Stimulated activated CD4-positive, alpha-beta T cell treated with anti-CD3 and anti-CD28 coated beads, Interleukin-15, amount 100 ng/mL, for 24 hours (primary cell): ENCODE data around the gene VPS33B.

Experiments
- DNase-seq: peaks from one replicate; pipeline ENCODE4 v3.0.0-alpha.2; 2020

Gene VPS33B

DNA sequence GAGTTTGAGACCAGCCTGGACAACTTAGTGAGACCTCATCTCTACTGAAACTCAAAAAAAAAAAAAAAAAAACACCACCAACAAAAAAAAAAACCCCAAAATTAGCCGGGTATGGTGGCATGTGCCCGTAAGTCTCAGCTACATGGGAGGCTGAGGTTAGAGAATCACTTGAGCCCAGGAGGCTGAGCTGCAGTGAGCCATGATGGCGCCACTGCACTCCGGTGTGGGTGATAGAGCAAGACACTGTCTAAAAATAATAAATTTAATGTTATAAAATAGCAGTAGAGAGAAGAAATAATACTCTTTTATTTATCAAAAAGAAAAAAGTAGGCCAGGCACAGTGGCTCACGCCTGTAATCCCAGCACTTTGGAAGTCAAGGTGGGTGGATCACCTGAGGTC is 50.3 kb downstream of the VPS33B start:
- DNase-seq: no peak

DNA sequence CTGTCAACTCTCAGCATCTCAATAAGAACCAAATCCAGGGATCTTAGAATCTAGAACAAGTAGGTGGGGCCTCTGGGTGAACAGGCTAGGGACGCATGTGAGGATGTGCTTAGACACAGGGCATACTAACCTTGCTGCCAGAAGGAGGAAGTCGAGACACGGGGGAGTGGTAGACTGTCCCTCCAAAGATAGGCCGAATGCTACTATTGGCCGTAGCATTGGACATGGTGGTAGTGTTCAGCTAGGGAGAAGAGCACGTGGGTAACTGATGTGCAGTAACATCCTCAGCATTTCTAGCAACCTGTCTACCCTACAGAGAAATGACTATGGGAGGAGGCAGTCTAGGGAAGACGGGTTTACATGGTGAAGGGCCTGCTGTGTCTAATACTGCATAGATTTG is 52.1 kb downstream of the VPS33B start:
- DNase-seq: no peak

DNA sequence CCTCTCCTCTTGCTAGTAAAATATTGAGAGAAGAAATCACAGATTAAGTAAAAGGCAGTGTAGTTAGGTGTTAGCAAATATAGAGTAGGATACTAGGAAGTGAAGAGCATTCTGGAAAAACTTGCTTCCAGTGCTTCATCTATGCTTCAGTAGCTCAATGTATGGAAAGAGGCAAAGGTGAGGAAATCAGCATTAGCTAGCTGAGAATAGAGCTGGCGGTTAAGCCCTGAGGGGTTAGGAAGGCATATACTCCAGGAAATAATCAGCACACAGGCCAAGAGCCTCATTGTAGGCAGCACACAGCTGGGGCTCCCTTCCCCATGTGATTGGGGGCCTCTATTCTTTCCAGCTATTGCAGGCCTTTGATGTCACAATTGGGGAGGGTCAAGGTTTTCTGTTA is 54.0 kb downstream of the VPS33B start:
- DNase-seq: no peak

DNA sequence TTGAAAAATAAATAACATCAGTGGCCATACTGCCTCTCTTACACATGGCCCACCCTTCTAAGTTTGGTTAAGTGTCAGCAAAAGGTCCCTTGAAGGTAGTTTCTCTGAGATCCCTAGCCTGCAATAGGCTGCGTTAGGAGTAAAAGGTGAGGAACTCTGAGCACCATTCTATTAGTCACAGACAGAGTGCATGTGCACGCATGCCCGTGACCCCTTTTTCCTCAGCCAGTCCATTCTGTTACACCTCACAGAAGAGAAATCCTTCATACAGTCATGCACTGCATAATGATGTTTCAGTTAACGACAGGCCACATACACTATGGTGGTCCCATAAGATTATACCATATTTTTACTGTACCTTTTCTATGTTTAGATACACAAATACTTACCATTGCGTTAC is 55.2 kb downstream of the VPS33B start:
- no peak for DNase-seq

DNA sequence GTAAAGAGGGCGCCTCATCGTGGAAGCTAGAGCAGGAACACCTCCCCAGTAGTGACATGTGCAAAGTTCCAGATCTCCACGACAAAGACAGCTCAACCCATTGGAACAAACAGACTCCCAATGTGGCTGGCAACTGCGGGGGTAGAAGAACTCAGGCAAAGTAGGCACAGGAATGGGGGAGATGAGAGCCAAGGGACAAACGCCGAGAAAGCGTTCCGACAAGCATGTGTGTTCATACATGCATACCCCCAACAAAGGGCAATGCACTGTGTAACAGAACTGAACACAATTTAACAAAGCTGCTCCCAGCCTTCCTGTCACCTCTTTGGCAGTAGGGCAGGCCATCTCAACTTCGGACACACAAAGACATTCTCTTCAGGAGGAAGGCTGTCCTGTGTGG is 56.1 kb downstream of the VPS33B start:
- DNase-seq: no peak

DNA sequence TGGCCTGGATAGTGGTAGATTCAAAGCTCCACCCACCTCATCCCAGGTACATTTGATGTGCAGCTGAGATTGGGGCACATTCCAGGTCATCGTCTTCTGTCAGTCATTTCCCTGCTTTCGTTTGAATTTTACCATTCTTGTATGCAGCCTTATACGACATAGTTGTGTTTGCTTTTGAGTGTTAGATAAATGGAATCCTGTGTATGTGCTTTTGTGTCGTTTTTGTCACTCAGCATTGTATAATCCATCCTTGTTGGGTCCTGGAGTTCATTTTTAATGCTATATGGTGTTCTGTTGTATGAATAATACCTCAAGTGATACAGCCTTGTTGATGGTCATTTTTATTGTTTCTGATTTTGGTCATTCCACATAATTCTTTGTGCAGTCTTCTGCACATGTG is 60.4 kb downstream of the VPS33B start:
- no peak for DNase-seq

DNA sequence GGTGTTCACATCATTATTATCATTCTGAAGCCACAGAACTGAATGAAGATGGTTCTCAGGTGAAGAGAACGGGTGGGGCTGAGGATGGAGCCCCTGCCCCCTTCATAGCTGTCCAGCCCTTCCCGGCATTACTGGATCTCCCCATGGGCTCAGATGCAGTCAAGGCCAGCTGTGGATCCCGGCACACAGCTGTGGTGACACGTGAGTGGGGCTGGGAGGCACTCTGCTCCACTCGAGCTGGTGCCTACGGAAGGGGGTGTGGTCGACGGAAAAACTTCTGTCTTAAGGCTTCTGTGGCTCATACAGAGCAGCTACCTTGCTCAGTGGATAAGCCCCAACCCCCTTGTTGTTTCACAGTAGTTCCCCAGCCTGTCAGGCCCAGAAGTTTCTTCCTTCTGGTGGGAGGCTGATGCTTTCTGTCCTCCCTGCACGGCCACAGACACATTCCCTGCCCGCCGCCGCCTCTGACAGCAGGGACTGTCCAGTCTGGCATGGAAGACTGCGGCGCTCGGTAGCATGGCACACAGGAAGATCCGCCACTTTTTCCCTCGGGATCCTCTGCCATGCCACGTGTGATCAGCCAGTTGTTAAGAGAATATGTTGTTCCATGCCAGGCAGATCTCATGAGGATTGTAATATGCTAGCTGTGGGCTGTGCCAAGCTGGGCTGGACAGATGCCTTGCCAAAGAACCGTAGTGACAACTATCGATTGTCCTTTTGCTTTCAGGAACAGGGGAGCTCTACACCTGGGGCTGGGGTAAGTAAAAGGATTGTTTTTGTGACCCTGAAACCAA is 61.9 kb downstream of the VPS33B start:
- no peak for DNase-seq

DNA sequence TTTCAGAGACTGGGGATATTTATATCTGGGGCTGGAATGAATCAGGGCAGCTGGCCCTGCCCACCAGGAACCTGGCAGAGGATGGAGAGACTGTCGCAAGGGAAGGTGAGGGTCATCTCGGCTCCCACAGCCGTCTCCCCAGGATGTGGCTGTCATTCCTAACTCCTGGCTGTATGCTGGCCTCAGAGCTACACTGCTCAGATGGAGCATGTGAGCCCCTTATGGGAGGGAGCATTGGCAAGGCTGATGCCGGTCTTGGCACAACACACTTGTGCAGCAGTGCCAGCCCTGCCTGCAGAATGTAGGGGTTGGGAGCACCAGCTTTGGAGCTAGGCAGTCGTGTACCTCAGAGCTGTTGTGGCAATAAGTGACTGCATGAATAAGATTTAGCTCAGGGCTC is 62.5 kb downstream of the VPS33B start:
- DNase-seq: no peak

DNA sequence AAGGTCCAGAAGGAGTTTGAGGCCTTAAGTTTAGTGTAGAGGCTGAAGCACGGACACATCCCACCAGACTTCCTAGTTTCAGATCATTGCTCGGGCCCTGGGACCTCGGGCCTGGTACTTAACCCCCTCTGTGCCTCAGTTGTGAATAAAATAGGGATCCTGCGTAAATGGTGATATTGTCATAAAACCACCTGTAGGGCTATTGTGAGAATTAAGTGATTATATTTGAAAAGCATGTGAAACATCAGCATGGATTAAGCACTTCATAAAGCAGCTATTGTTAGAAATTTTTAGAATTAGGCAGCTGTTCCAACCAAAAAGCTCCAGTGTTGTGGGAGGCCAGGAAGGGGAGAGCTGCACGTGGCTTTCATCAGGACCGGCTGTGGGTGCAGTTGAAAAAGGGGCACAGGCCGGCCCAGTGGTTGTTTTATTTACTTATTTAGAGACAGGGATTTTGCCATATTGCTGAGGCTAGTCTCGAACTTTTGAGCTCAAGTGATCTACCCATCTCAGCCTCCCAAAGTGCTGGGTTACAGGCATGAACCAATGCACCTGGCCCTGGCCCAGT is 63.3 kb downstream of the VPS33B start:
- no peak for DNase-seq

DNA sequence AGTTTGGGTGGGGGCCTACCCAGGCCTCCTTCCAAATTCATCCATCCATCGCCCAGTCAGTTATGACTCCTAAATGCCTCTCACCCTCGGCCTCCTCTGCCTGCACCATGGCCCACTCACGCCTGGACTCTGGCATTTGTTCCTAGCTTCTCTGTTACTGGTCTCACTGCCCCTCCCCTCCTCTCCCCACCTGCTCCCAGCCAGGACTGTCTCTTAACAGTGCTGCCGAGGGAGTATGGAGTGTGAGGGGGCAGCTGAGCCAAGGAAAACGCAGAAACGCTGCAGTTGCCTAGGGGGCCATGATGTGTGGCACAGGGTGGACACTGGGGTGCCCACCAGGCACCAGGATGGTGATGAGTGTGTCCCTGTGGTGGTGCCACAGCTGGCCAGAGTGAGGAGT is 64.6 kb downstream of the VPS33B start:
- no peak for DNase-seq

DNA sequence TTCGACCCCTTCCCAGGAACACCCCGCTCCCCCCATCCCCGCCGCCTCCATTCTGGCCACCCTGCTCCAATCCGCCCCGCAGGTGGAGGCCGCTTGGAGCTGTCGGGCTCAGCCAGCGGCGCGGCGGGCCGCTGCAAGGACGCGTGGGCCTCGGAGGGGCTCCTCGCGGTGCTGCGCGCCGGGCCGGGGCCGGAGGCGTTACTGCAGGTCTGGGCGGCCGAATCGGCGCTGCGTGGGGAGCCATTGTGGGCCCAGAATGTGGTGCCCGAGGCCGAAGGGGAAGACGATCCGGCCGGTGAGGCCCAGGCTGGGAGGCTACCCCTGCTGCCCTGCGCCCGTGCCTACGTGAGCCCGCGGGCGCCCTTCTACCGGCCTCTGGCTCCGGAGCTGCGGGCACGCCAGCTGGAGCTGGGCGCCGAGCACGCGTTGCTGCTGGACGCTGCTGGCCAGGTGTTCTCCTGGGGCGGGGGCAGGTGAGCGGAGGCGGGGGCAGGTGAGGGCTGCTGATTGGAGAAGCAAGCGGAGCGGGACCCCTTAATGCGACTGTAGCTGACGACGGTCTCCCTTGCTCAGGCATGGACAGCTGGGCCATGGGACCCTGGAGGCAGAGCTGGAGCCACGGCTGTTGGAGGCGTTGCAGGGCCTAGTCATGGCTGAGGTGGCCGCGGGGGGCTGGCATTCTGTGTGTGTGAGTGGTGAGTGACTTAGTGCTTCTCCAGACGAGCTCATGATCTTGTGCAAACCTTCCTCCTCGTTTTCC is 65.2 kb downstream of the VPS33B start:
- no peak for DNase-seq

DNA sequence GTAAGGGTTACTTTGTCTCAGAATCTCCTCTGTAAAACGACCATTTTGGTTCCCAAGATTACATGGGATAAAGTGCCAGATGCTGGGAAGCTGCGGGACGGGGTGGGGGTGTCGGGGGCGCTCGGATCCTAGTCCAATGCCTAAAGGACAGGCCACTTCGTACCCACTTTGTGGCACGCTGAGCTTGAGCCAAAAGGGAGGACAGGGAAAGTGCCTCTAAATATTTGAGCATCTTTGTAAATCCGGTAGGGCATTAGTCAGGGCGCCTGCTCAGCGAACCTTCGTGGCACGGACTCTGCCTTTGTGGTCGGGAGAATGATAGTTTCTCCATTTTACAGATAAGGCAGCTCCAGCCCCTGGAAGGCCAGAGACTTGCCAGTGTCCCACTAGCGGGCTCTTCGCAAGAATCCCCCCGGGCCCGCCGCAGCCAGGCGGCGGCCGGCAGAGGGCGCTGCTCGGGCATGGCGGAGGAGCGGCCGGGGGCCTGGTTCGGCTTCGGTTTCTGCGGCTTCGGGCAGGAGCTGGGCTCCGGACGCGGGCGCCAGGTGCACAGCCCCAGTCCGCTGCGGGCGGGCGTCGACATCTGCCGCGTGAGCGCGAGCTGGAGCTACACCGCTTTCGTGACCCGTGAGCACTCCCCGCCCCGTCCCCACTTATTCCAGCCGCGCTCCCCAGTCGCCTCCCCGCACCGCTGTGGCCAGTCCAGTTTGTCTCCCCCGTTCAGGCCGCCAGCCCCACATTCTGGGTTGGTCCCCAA is 65.9 kb downstream of the VPS33B start:
- DNase-seq: peak; percentile 76

DNA sequence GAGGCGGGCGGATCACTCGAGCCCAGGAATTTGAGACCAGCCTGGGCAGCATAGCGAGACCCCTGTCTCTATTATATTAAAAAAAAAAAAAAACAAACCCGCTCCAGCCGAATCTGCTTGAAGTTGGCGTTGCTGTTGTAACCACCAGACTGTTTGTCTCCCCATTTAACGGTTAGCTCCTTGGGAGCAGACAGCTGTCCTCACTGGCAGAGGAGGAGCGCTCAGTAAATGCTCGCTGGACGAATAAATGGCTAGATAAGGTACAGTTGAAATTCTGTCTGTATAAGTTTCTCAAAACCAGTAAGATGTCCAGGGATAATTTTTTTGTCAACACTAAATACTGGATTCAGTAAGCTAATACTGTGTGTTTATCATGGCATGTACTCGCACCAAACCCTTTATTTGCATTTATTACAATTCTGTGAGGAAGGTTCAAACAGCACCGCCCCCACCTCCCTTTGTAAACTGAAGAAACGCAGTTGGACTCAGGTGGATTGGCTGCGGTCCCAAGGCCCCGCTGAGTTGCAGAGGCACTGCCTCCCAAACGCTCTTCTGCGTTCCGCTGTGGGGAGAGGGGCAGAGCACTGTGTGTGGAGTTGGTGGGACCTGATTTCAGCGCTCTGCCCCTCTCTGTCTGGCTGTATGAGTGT is 66.6 kb downstream of the VPS33B start:
- no peak for DNase-seq

DNA sequence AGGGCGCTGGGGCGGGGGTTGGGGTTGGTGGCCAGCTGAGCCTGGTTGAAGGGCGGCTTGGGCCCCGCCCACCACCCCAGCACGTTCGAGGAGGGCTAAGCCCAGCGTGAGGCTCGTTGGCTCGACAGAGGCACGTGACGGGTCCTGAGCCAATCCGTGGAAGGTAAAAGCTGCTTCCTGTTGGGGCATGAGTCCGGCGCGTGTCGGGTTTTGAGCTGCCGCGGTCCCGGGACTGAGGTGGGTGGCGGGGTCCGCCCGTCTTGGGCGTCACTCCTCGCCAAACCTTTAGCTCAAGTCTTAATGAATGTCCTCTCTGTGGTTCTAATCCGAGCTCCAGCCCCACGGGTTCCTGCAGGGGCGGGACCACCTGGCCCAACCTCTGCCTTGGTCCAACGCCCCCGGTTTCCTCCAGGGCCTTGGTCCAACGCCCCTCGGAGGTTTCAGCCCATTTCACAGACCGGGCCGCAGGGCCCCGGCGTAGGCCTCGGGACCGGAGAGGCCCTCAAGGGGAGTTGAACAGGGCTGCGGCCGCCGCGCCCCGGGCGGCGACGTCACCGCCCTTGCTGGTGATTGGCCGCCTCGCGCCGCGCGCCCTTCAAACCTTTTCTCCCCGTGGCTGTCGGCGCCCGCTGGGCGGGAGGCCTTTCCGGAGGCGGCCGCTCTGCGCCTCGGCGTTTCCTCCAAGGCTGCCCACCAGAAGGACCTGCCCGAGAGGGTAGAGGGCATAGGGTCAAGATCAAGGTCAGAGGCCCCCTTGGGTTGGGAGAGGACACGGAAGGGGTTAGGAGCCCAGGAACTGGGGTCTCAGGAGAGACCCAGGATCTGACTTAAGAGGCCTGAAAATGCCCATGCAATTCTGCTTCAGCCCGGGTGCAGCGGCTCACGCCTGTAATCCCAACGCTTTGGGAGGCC is 67.4 kb downstream of the VPS33B start, which contains the start of gene RCCD1:
RCCD1 (plus strand) TSS at position 173 of the 912 bp plus-strand sequence. CDS start 1,851 bp downstream, outside the sequence.
- DNase-seq: peak; percentile 96

DNA sequence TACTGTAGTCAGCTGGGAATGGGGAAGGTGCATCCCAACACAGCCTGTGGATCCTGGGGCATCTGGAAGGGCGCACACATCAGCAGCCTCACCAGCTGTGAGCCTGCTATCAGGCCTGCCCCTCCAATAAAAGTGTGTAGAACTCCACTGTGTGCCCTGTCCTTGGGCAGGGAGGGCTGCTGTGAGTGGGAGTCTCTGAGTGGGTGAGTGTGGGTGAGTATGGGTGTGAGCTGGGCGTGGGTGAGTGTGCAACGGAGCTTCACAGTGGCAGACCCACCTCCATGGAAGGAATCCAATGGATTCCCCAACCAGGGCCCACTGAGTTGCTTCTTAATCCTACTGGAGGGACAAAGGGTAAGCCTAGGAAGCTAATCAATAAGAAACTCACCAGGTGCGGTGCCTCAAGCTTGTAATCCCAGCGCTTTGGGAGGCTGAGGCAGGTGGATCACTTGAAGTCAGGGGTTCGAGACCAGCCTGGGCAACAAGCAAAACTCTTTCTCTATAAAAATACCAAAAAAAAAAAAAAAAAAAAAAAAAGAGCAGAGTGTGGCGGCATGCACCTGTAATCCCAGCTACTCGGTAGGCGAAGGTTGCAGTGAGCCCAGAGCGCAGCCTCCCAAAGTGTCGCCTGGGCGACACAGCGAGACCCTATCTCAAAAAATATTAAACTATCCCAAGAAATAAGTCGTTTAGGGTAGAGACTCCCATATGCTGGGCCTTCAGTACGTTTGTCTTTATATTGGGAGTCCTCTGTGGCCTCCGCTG is 68.3 kb downstream of the VPS33B start:
- DNase-seq: no peak

DNA sequence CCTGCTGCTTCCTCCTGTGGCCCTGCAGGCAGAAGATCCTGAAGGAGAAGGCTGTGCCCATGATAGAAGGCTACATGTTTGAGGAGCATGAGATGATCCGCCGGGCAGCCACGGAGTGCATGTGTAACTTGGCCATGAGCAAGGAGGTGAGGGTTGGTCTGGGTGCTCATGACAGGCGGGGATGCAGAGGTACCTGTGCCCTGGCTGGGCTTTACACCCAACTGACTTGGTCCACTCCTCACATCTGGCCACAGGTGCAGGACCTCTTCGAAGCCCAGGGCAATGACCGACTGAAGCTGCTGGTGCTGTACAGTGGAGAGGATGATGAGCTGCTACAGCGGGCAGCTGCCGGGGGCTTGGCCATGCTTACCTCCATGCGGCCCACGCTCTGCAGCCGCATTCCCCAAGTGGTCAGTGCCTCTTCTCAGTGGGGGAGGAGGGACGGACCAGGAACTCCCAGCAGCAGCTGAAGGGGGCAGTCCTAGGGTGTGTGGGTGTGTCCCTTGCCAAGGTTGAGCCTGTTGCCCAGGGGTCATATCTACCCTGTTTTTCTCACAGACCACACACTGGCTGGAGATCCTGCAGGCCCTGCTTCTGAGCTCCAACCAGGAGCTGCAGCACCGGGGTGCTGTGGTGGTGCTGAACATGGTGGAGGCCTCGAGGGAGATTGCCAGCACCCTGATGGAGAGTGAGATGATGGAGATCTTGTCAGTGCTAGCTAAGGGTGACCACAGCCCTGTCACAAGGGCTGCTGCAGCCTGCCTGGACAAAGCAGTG is 69.3 kb downstream of the VPS33B start:
- DNase-seq: no peak

DNA sequence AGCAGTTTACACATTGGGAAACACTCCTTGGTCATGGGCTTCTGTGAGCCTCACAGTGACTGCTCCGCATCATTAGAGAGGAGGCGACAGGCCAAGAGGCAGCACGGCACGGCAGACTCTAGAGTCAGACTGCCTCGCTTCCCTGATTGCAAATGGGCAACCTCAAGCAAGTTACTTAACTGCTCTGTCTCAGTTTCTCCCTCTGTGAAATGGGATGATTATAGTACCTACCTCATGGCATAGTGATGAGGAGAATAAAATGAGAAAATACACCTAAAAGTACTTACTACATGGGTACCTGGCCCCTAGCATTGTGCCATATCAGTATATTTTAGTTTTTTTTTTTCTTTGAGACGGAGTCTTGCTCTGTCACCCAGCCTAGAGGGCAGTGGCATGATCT is 71.7 kb downstream of the VPS33B start:
- DNase-seq: no peak

DNA sequence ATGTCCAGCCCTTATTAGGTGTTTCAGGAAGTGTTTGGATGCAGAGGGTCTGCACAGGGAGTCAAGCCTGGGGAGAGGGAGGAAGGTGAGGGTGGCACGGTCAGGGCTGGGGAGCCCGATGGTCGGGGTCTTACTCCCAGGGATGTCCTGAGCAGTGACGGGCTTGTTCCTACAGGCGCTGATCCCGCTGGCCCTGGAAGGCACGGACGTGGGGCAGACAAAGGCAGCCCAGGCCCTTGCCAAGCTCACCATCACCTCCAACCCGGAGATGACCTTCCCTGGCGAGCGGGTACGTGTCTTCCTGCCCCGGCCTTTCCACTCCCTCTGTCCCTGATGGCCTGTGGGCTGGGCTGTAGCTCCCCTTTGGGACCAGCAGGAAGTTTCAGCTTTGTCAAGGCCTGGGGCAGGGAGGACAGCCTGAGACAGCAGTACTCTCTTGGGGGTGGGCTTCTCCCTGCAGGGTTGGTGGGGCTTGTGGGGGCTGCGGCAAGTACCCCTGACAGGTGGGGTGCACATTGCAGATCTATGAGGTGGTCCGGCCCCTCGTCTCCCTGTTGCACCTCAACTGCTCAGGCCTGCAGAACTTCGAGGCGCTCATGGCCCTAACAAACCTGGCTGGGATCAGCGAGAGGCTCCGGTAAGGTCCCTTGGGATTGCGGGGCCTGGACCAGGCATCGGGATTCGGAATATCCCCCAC is 72.3 kb downstream of the VPS33B start:
- DNase-seq: no peak
